Fibroblast of lung (primary cell): Measurements from ENCODE around the gene KCTD16.

Experiments used
- EZH2 ChIP-seq: IDR thresholded peaks from 2 replicates; pipeline ENCODE4 v1.5.1; 2012; ENCODE audit warnings: low read length, control low read depth, mild to moderate bottlenecking; ENCODE audit errors: missing control alignments
- TF ChIP-seq, protein P1 (sequence below), 2 donors: IDR thresholded peaks in 1 of 2; conservative IDR thresholded peaks in 1 of 2; 1 replicate in 1 of 2; 2 replicates in 1 of 2; pipeline ENCODE4 v1.5.1; 2011 to 2012; ENCODE audit warnings: low read length in 2 of 2, control low read depth in 1 of 2, inconsistent platforms in 1 of 2, low read depth in 1 of 2, mild to moderate bottlenecking in 1 of 2

- TF ChIP-seq, protein P1, sequence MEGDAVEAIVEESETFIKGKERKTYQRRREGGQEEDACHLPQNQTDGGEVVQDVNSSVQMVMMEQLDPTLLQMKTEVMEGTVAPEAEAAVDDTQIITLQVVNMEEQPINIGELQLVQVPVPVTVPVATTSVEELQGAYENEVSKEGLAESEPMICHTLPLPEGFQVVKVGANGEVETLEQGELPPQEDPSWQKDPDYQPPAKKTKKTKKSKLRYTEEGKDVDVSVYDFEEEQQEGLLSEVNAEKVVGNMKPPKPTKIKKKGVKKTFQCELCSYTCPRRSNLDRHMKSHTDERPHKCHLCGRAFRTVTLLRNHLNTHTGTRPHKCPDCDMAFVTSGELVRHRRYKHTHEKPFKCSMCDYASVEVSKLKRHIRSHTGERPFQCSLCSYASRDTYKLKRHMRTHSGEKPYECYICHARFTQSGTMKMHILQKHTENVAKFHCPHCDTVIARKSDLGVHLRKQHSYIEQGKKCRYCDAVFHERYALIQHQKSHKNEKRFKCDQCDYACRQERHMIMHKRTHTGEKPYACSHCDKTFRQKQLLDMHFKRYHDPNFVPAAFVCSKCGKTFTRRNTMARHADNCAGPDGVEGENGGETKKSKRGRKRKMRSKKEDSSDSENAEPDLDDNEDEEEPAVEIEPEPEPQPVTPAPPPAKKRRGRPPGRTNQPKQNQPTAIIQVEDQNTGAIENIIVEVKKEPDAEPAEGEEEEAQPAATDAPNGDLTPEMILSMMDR (conservative IDR thresholded peaks at IDR 0.05 in 1 of 2, IDR thresholded peaks at IDR 0.05 in 1 of 2; ENCODE audit: low read depth in 1 of 2, low read length in 2 of 2) = no peak
- TF ChIP-seq EZH2 = no peak
These were observed 49.2 kb downstream of the KCTD16 start for GRCh38 chr5:144219869-144220268.
